Measurements from ENCODE around the gene SAMD4B. TPM values are rescaled to one million over a fixed set of nuclear protein-coding genes. Genes with fewer than 3 reads are reported as not detected.
"Not testable (repeated sequence)": the region's sequence is repeated elsewhere in the genome, so short reads cannot be mapped to it uniquely, and the experiment has no call there.

SAMD4B gene
- total and polyA plus RNA-seq, 9 of the 15 experiments (the other 6 are each of a cell fraction or from before 2014, with no cell fraction given): 3.4 to 90.5 (median 38.0) TPM

GRCh38 chr19:39308531-39309304, 33.5 kb upstream of the SAMD4B start (continued):
- peak; percentile 73 for TF ChIP-seq TBP (optimal IDR thresholded peaks at IDR 0.05; ENCODE audit: low read depth, low read length)
- TF ChIP-seq, protein P1, sequence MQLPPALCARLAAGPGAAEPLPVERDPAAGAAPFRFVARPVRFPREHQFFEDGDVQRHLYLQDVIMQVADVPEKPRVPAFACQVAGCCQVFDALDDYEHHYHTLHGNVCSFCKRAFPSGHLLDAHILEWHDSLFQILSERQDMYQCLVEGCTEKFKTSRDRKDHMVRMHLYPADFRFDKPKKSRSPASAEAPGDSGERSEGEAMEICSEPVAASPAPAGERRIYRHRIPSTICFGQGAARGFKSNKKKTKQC (CRISPR knock-in tag; IDR thresholded peaks at IDR 0.05): no peak
- 0 out of 2 replicates have a peak, but pooled peaks have one; percentile 31 for TF ChIP-seq ATF7 (IDR thresholded peaks at IDR 0.05)
- peak; percentile 63; the same call in 1 of the 2 replicates for TF ChIP-seq XRCC5 (IDR thresholded peaks at IDR 0.05; ENCODE audit: low read depth, low read length)

DNA sequence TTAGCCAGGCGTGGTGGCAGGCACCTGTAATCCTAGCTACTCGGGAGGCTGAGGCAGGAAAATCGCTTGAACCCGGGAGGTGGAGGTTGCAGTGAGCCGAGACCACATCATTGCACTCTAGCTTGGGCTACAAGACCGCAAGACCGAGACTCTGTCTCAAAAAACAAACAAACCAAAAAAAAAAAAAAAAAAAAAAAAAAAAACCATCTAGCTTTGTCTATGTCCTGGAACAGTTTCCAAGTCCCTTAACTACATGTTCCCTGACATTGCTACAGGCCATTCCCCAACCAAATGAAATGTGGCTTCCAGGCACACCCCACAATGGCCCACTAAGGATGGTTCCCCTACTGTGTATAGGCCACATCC, 32.9 kb upstream of the SAMD4B start:
- H3K27me3 ChIP-seq (ENCODE audit: control insufficient read depth in 2 of 2, insufficient read depth in 2 of 2, low read length in 2 of 2); ATAC-seq; H3K9me1 ChIP-seq (ENCODE audit: control insufficient read depth, insufficient read depth, low read length); CTCF ChIA-PET (ENCODE audit: low intra/inter-chr PET ratio); FAIRE-seq; BruUV-seq (replicated peaks); H3K4me3 ChIP-seq; H4K20me1 ChIP-seq (replicated peaks; ENCODE audit: control insufficient read depth, insufficient read depth, low read length); H3K9me3 ChIP-seq (replicated peaks; ENCODE audit: control insufficient read depth, insufficient read depth, low read depth, low read length); DNase-seq (ENCODE audit: extremely low read depth in 1 of 4, low spot score in 3 of 4); in situ Hi-C loops (cut with MboI); TF ChIP-seq CREB1 (IDR thresholded peaks at IDR 0.05): not testable (repeated sequence)
- intact Hi-C loops (cut with micrococcal nuclease): loop anchor here (10.0 kb wide), 1 partner anchor 54 kb away; no protein-coding TSS in a partner anchor
- Histone ChIP-seq H3K4me2 (ENCODE audit: insufficient read depth, low read length) (peak overlapping the region; percentile 74; the same call in 1 of the 2 replicates), H3K4me1 (replicated peaks in 1 of 2; ENCODE audit: control insufficient read depth in 2 of 2, insufficient read depth in 2 of 2, low read length in 2 of 2) (peaks cover 43% of the 10 kb centered on the region in 2 experiments), H3K36me3 (ENCODE audit: control insufficient read depth, insufficient read depth, low read length) (peaks cover 42% of the 10 kb centered on the region; the same call in 1 of the 3 replicates), H2AFZ (ENCODE audit: low read depth, low read length) (0 out of 2 replicates have a peak overlapping the region, but pooled peaks have one; percentile 25), H3K27ac (ENCODE audit: extremely low read depth, low read depth, low read length) (peak overlapping the region; percentile 73), H3K9ac (ENCODE audit: insufficient read depth in 1 of 2, low read depth in 2 of 2, low read length in 2 of 2) (peak overlapping the region in 1 of 2 experiments; percentile 27; a peak in 1 of 4 replicates), H3K79me2 (ENCODE audit: control insufficient read depth, insufficient read depth, low read length) (peaks cover 15% of the 10 kb centered on the region)
- TF ChIP-seq EHMT2 (IDR thresholded peaks at IDR 0.05): 0 out of 2 replicates have a peak, but pooled peaks have one; percentile 4
- TF ChIP-seq FOXP1 (CRISPR knock-in tag; IDR thresholded peaks at IDR 0.05): peak; percentile 27; the same call in 1 of the 2 replicates
- peak; percentile 17; the same call in 1 of the 2 replicates for TF ChIP-seq LCOR (CRISPR knock-in tag; IDR thresholded peaks at IDR 0.05)
- 0 out of 2 replicates have a peak, but pooled peaks have one; percentile 3 for TF ChIP-seq MTA1 (IDR thresholded peaks at IDR 0.05; ENCODE audit: borderline replicate concordance)
- 0 out of 2 replicates have a peak, but pooled peaks have one; percentile 5 for TF ChIP-seq BCOR (IDR thresholded peaks at IDR 0.05)
- TF ChIP-seq CREB1 (CRISPR knock-in tag; IDR thresholded peaks at IDR 0.05): 0 out of 2 replicates have a peak, but pooled peaks have one; percentile 10
- TF ChIP-seq ZNF512 (tag; IDR thresholded peaks at IDR 0.05): peak; percentile 61
- peak; percentile 22 for TF ChIP-seq POLR3A (IDR thresholded peaks at IDR 0.05; ENCODE audit: borderline replicate concordance, extremely low read depth, insufficient read depth, insufficient read length)
- TF ChIP-seq ADNP (tag; IDR thresholded peaks at IDR 0.05): peak; percentile 81
- POLR2A ChIA-PET: interaction anchor here (0.8 to 1.5 kb wide), 2 partner anchors 9 to 17 kb away, joined by 5 to 6 read pairs; no protein-coding TSS in a partner anchor
- 67% methylated on average over 5 of the region's 7 CpGs for WGBS (ENCODE audit: insufficient coverage, low coverage, missing lambda C conversion rate)

Data from K562 (cell line).